HG03064 (cell line): ENCODE data around the gene GOLGA1.
"Not testable (repeated sequence)": the region's sequence is repeated elsewhere in the genome, so short reads cannot be mapped to it uniquely, and the experiment has no call there.

Experiments
- ATAC-seq: cut with Tn5 transposase; IDR thresholded peaks from one replicate; pipeline ENCODE4 v1.9.1; 2021; ENCODE audit warnings: low read depth; ENCODE audit not compliant: unreplicated experiment

The GOLGA1 gene

GRCh38 chr9:124861342-124862229, 79.3 kb downstream of the GOLGA1 start, which contains the start of the genes ARPC5L and RPL35:
ARPC5L (plus strand) TSS chr9:124862130; CDS start chr9:124869291, 7,161 bp downstream.
RPL35 (minus strand) TSS chr9:124861957; CDS start chr9:124861912, 45 bp downstream.
- peak; percentile 82 for ATAC-seq

- no peak for ATAC-seq
Measured at GRCh38 chr9:124860582-124861341, 80.1 kb downstream of the GOLGA1 start.

- ATAC-seq, result no peak
Measured at GRCh38 chr9:124859803-124860581, 80.9 kb downstream of the GOLGA1 start.

- no peak for ATAC-seq
Measured at GRCh38 chr9:124858330-124859046, 82.4 kb downstream of the GOLGA1 start.

- no peak for ATAC-seq
Measured at GRCh38 chr9:124857533-124858162, 83.2 kb downstream of the GOLGA1 start.

- no peak for ATAC-seq
Measured at GRCh38 chr9:124855944-124856765, 84.7 kb downstream of the GOLGA1 start.

GRCh38 chr9:124855566-124855943, 85.3 kb downstream of the GOLGA1 start:
- ATAC-seq, result no peak

GRCh38 chr9:124854822-124855221, 86.1 kb downstream of the GOLGA1 start:
- no peak for ATAC-seq

- ATAC-seq, result no peak
Measured at GRCh38 chr9:124854161-124854560, 86.7 kb downstream of the GOLGA1 start.

- no peak for ATAC-seq
Measured at GRCh38 chr9:124853605-124854143, 87.2 kb downstream of the GOLGA1 start.

GRCh38 chr9:124852829-124853531, 87.9 kb downstream of the GOLGA1 start, which contains the start of gene WDR38:
WDR38 (plus strand) TSS chr9:124853460; CDS start chr9:124853532, 72 bp downstream.
- ATAC-seq, result no peak

GRCh38 chr9:124852121-124852828, 88.6 kb downstream of the GOLGA1 start:
- no peak for ATAC-seq

- no peak for ATAC-seq
Measured at GRCh38 chr9:124849801-124850200, 91.1 kb downstream of the GOLGA1 start.

- no peak for ATAC-seq
Measured at GRCh38 chr9:124846969-124847368, 93.9 kb downstream of the GOLGA1 start.

GRCh38 chr9:124846467-124846866, 94.4 kb downstream of the GOLGA1 start:
- not testable (repeated sequence) for ATAC-seq

- no peak for ATAC-seq
Measured at GRCh38 chr9:124844291-124844690, 96.6 kb downstream of the GOLGA1 start.

GRCh38 chr9:124843456-124844034, 97.3 kb downstream of the GOLGA1 start:
- ATAC-seq, result no peak
